AG09319 (cell line): ENCODE results near the gene COL13A1.

Experiments used
- DNase-seq: peaks from one replicate; pipeline ENCODE4 v3.0.0-alpha.2; 2010; ENCODE audit warnings: low read depth; ENCODE audit errors: extremely low read depth
- TF ChIP-seq, protein P1 (sequence below): IDR thresholded peaks from 2 replicates; pipeline ENCODE4 v1.5.1; 2011; ENCODE audit warnings: low read depth, mild to moderate bottlenecking, inconsistent platforms, low read length, moderate library complexity

The COL13A1 gene

DNA sequence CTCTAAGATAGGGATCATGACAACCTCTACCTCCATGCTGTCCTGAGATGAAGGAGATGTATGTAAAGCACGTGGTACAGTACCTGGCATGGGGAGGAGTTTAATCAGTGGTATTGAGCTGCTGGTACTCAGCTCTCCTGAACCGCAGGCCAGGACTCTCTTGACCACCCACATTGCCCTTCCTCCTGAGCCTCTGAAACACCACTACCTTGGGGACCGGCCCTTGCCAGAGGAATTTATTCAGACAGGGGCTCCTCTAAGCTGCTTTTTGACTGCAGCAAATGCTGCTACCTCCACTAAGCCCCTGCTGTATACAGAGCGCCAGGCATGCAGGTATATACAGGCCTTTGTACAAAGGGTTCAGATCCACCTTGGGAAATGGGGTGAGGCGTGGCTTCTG lies 36.7 kb downstream of the COL13A1 start:
- TF ChIP-seq, protein P1, sequence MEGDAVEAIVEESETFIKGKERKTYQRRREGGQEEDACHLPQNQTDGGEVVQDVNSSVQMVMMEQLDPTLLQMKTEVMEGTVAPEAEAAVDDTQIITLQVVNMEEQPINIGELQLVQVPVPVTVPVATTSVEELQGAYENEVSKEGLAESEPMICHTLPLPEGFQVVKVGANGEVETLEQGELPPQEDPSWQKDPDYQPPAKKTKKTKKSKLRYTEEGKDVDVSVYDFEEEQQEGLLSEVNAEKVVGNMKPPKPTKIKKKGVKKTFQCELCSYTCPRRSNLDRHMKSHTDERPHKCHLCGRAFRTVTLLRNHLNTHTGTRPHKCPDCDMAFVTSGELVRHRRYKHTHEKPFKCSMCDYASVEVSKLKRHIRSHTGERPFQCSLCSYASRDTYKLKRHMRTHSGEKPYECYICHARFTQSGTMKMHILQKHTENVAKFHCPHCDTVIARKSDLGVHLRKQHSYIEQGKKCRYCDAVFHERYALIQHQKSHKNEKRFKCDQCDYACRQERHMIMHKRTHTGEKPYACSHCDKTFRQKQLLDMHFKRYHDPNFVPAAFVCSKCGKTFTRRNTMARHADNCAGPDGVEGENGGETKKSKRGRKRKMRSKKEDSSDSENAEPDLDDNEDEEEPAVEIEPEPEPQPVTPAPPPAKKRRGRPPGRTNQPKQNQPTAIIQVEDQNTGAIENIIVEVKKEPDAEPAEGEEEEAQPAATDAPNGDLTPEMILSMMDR: no peak
- DNase-seq: no peak

GRCh38 chr10:69838853-69839252 lies 37.1 kb downstream of the COL13A1 start:
- TF ChIP-seq, protein P1: no peak
- DNase-seq: no peak

GRCh38 chr10:69839696-69840345 lies 38.1 kb downstream of the COL13A1 start:
- TF ChIP-seq, protein P1: no peak
- DNase-seq: no peak

DNA sequence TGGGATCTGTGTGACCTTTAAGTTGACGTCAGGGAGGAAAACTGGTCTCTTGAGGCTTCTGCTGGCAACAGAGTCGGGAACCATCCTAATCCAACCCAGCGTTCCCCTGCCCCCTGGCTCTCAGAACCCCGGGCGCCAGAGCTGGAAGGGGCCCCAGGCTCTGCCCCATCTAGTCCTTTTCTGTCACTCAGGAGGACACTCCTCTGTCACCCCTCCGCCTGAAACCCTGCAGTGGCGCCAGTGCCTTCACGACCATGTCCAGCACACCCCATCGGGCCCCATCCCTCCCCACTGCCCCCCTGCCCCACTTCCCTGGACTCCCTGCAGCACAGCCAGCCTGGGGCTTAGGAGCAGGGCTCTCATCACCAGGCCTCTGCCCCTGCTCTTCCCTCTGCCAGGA lies 39.1 kb downstream of the COL13A1 start:
- DNase-seq: no peak
- TF ChIP-seq, protein P1: no peak

DNA sequence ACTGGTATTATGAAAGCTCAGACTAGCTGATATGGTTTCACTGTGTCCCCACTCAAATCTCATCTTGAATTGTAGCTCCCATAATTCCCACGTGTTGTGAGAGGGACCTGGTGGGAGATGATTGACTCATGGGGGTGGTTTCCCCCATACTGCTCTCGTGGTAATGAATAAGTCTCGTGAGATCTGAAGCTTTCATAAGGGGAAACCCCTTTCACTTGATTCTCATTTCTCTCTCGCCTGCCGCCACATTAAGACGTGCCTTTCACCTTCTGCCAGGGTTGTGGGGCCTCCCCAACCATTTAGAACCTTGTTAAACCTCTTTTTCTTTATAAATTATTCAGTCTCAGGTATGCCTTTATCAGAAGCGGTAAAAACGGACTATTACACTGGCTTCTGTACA lies 40.3 kb downstream of the COL13A1 start:
- TF ChIP-seq, protein P1: no peak
- no peak for DNase-seq

DNA sequence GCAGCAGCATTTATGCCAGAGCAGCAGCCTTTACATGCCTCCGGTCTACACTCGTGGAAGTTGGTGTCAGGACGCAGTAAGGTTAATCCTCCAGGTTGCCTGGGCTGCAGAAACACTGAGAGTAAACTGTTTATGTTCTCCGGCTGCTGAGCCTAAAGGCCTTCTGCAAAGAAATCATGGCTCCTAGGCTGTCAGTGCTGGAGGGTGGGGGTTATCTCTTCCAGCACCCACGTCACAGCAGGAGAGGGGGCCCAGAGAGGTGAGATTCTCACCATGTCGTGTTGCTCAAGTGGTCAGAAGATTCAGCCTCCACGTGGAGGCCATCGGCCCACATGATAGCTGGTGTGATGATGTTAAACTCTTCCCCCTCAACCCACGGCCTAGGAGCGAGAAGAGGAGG lies 41.2 kb downstream of the COL13A1 start:
- TF ChIP-seq, protein P1: no peak
- no peak for DNase-seq

DNA sequence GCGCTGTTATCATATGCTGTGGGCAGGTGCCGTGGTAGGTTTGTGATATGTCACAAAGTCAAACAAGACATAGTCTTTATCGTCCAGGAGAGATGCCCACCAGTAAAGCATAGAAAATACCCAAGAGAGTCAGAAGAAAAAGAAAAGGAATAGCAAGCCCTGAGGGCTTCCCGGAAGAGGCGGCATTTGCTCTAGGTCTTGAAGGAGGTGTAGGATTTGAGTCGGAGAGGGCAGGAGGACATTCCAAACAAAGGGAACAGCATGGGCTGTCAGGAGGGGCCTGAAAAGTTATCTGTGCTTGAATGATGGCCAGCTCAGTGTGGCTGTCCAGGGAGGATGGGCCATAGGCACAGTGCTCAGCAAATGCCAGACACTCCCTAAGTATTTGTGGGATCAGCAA lies 42.2 kb downstream of the COL13A1 start:
- DNase-seq: no peak
- TF ChIP-seq, protein P1: no peak
